ENCODE data around the gene SMPDL3A.

DNA sequence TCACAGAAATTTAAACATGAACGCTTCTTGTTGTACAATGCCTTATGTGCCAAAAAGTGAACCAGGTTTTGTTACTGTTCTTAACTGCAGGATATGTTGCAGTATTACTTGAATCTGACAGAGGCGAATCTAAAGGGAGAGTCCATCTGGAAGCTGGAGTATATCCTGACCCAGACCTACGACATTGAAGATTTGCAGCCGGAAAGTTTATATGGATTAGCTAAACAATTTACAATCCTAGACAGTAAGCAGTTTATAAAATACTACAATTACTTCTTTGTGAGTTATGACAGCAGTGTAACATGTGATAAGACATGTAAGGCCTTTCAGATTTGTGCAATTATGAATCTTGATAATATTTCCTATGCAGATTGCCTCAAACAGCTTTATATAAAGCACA is 19.9 kb downstream of the SMPDL3A start:
- TF ChIP-seq CTCF (IDR thresholded peaks at IDR 0.05) (no peak), EP300 (IDR thresholded peaks at IDR 0.05) (no peak), POLR2A (IDR thresholded peaks at IDR 0.05) (no peak)

Data from ovary (tissue), 3 donors.